ENCODE results near the gene TCAP.
"Not testable (repeated sequence)": the region's sequence is repeated elsewhere in the genome, so short reads cannot be mapped to it uniquely, and the experiment has no call there.

Gene TCAP

DNA sequence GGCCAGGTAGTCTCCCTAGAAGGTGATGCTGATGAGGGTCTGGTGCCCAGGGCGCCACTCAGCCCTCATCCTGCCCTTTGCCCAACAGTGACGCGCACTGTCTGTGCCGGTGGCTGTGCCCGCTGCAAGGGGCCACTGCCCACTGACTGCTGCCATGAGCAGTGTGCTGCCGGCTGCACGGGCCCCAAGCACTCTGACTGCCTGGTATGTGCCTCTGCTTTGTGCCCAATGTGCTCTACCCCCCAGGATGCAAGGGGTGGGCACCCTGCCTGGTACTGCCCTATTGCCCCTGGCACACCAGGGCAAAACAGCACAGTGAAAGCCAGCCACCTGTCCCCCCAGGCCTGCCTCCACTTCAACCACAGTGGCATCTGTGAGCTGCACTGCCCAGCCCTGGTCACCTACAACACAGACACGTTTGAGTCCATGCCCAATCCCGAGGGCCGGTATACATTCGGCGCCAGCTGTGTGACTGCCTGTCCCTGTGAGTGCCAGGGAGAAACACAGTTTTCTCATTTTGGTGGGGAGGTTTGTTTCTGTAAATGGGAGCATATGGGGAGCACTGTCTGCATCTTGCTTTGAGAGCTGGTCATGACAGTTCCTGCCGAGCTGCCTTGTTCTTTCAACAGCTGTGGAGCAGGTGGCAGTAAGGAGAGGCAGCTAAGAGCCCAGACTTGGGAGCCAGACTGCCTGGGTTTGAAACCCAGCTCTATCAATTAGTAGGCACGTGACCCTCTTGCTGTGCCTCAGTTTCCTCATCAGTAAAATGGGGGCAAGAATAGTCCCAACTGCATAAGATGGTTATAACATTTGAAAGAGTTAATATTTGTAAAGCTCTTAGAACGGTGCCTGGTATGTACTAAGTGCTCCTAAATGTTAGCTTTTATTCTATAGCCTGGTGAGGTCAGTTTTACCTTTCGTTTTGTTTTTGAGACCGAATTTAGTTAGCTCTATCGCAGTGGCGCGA lies 45.1 kb downstream of the TCAP start:
- H3K4me3 ChIP-seq (ENCODE audit: low read depth, low read length) = no peak overlapping the region
- no peak for TF ChIP-seq CTCF (IDR thresholded peaks at IDR 0.05; ENCODE audit: low read depth, low read length, missing control alignments)
- no peak for DNase-seq (ENCODE audit: low read depth)
- in situ Hi-C loops (cut with HindIII; ENCODE audit: low sequenced_read_pairs) = no loop called here

GRCh38 chr17:39711071-39711470 lies 45.9 kb downstream of the TCAP start:
- in situ Hi-C loops (cut with HindIII; ENCODE audit: low sequenced_read_pairs); H3K4me3 ChIP-seq (ENCODE audit: low read depth, low read length); DNase-seq (ENCODE audit: low read depth): not testable (repeated sequence)

DNA sequence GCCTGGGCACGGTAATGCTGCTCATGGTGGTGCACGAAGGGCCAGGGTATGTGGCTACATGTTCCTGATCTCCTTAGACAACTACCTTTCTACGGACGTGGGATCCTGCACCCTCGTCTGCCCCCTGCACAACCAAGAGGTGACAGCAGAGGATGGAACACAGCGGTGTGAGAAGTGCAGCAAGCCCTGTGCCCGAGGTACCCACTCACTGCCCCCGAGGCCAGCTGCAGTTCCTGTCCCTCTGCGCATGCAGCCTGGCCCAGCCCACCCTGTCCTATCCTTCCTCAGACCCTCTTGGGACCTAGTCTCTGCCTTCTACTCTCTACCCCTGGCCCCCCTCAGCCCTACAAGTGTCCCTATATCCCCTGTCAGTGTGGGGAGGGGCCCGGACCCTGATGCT lies 46.7 kb downstream of the TCAP start:
- in situ Hi-C loops (cut with HindIII; ENCODE audit: low sequenced_read_pairs) = no loop called here
- no peak for DNase-seq (ENCODE audit: low read depth)
- no peak for TF ChIP-seq CTCF (IDR thresholded peaks at IDR 0.05; ENCODE audit: low read depth, low read length, missing control alignments)
- H3K4me3 ChIP-seq (ENCODE audit: low read depth, low read length) = no peak overlapping the region

DNA sequence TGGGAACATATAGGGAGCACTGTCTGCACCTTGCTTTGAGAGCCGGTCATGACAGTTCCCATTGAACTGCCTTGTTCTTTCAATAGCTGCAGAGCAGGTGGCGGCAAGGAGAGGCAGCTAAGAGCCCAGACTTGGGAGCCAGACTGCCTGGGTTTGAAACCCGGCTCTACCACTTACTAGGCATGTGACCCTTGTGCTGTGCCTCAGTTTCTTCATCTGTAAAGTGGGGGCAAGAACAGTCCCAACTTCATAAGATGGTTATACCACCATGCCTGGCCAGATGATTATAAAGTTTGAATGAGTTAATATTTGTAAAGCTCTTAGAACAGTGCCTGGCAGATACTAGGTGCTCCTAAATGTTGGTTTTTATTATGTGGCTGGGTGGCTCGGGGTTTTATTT lies 49.1 kb downstream of the TCAP start:
- no peak for TF ChIP-seq CTCF (IDR thresholded peaks at IDR 0.05; ENCODE audit: low read depth, low read length, missing control alignments)
- DNase-seq (ENCODE audit: low read depth) = no peak
- in situ Hi-C loops (cut with HindIII; ENCODE audit: low sequenced_read_pairs) = no loop called here
- H3K4me3 ChIP-seq (ENCODE audit: low read depth, low read length) = no peak overlapping the region

DNA sequence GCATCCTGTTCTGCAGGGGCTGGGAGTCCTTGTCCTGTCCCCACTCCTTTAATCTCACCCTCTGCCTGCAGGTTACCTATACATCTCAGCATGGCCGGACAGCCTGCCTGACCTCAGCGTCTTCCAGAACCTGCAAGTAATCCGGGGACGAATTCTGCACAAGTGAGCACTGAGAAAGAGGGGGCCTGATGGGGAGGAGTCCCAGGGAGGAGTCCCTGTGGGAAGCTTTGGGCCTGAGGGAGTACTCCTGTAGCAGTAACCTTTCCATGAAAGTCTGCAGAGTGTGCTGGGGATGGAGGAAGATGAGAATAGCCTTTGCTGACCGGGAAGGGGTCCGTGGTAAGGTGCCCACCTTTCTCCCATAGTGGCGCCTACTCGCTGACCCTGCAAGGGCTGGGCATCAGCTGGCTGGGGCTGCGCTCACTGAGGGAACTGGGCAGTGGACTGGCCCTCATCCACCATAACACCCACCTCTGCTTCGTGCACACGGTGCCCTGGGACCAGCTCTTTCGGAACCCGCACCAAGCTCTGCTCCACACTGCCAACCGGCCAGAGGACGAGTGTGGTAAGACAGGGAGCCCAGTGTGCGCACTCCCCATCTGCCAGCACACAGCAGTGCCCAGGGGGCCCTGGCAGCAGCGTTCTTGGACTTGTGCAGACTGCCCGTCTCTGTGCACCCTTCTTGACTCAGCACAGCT lies 50.4 kb downstream of the TCAP start:
- H3K4me3 ChIP-seq (ENCODE audit: low read depth, low read length) = no peak overlapping the region
- TF ChIP-seq CTCF (IDR thresholded peaks at IDR 0.05; ENCODE audit: low read depth, low read length, missing control alignments) = no peak
- DNase-seq (ENCODE audit: low read depth) = no peak
- in situ Hi-C loops (cut with HindIII; ENCODE audit: low sequenced_read_pairs) = loop anchor here (5.0 kb wide), 1 partner anchor 38 kb away; no protein-coding TSS in a partner anchor
